ENCODE results near the gene PFDN1.
"Not testable (repeated sequence)": the region's sequence is repeated elsewhere in the genome, so short reads cannot be mapped to it uniquely, and the experiment has no call there.

Gene PFDN1

GRCh38 chr5:140207250-140207964 lies 95.5 kb downstream of the PFDN1 start:
- ATAC-seq: no peak

GRCh38 chr5:140205952-140206351 lies 96.9 kb downstream of the PFDN1 start:
- no peak for ATAC-seq

GRCh38 chr5:140205216-140205615 lies 97.7 kb downstream of the PFDN1 start:
- ATAC-seq: no peak

- ATAC-seq: no peak
Observed at GRCh38 chr5:140202610-140203009, 100.3 kb downstream of the PFDN1 start.

- ATAC-seq: no peak
Observed at GRCh38 chr5:140202078-140202477, 100.8 kb downstream of the PFDN1 start.

- not testable (repeated sequence) for ATAC-seq
Observed at GRCh38 chr5:140198915-140199314, 104.0 kb downstream of the PFDN1 start.

GRCh38 chr5:140197023-140197422 lies 105.9 kb downstream of the PFDN1 start:
- no peak for ATAC-seq

- no peak for ATAC-seq
Observed at GRCh38 chr5:140196115-140196814, 106.6 kb downstream of the PFDN1 start.
